H1 (cell line): ENCODE results near the gene ANXA5. TPM values are rescaled to one million over a fixed set of nuclear protein-coding genes. Genes with fewer than 3 reads are reported as not detected.

Experiments
- ASH2L ChIP-seq: fragments of 200-600, 300-600 bp; sonication (generic); IDR thresholded peaks from one replicate; pipeline ENCODE4 v1.7.1; 2017; ENCODE audit warnings: low read length
- CHD7 ChIP-seq: fragments of 300-600 bp; sonication (generic); IDR thresholded peaks from 2 replicates; pipeline ENCODE4 v1.7.1; 2012; ENCODE audit warnings: low read length, moderate library complexity, mild to moderate bottlenecking, inconsistent platforms; ENCODE audit not compliant: insufficient replicate concordance
- EP300 ChIP-seq, 2 experiments: IDR thresholded peaks; 1 replicate in 1 of 2; 2 replicates in 1 of 2; pipeline ENCODE4 v1.6.1; 2011 to 2012; ENCODE audit warnings: low read depth in 2 of 2, low read length in 2 of 2, mild to moderate bottlenecking in 2 of 2, borderline replicate concordance in 1 of 2, inconsistent platforms in 1 of 2, moderate library complexity in 1 of 2
- HDAC6 ChIP-seq: IDR thresholded peaks from one replicate; pipeline ENCODE4 v1.7.1; 2012; ENCODE audit warnings: low read depth, mild to moderate bottlenecking, inconsistent platforms, low read length, moderate library complexity
- RBBP5 ChIP-seq: IDR thresholded peaks from 2 replicates; pipeline ENCODE4 v1.7.1; 2012; ENCODE audit warnings: low read depth, mild to moderate bottlenecking, inconsistent platforms, low read length, moderate library complexity, borderline replicate concordance
- TAF1 ChIP-seq: IDR thresholded peaks from 2 replicates; pipeline ENCODE4 v1.6.1; 2011; ENCODE audit warnings: mild to moderate bottlenecking, low read depth, low read length
- ZNF274 ChIP-seq: IDR thresholded peaks from 2 replicates; pipeline ENCODE4 v1.7.0; 2012; ENCODE audit warnings: low read length, borderline replicate concordance; ENCODE audit errors: extremely low read depth
- polyA plus RNA-seq, 7 experiments: library from polyadenylated mRNA; depleted of rRNA in 3 of 7; stranded (reverse) in 5 of 7; unstranded in 2 of 7; fragments of >200 nt in 5 of 7; fragments of 200-250 nt in 2 of 7; gene quantifications; 1 replicate in 5 of 7; 2 replicates in 1 of 7; 4 replicates in 1 of 7; pipeline versions ENCODE4 v1.2.1 to v1.2.3, GENCODE V29; 2011 to 2013; ENCODE audit warnings: missing spikeins in 2 of 7, mixed read lengths in 2 of 7
- total RNA-seq: library from RNA; stranded (reverse); fragmentation: NEBNext Ultra II Directional; extraction: Animal tissue kit (Norgen Biotek cat#: 25700); gene quantifications from 2 replicates; pipeline ENCODE4 v1.2.1, GENCODE V29; 2021

Gene ANXA5
- total and polyA plus RNA-seq, 2 of the 8 experiments (the other 6 are each of a cell fraction or from before 2014, with no cell fraction given), result 213 to 221 TPM

GRCh38 chr4:121709766-121710405 lies 13.1 kb upstream of the ANXA5 start (continued):
- TF ChIP-seq HDAC6, result no peak
- no peak for TF ChIP-seq ASH2L
- TF ChIP-seq EP300 (IDR thresholded peaks at IDR 0.05; ENCODE audit: borderline replicate concordance in 1 of 2, low read depth in 2 of 2, low read length in 2 of 2), result no peak
- no peak for TF ChIP-seq CHD7
- no peak for TF ChIP-seq TAF1
- TF ChIP-seq RBBP5, result no peak
- TF ChIP-seq ZNF274, result no peak
- TF ChIP-seq, all 59 proteins: peak for 0
